SH-SY5Y (cell line): Measurements from ENCODE around the gene KLHDC1.

Experiments
- GATA2 ChIP-seq: IDR thresholded peaks from 2 replicates; pipeline ENCODE4 v1.6.1; 2011; ENCODE audit warnings: mild to moderate bottlenecking, low read depth, low read length
- GATA3 ChIP-seq: IDR thresholded peaks from 2 replicates; pipeline ENCODE4 v1.6.1; 2011; ENCODE audit warnings: low read depth, mild to moderate bottlenecking, low read length, moderate library complexity

GRCh38 chr14:49761839-49762551 lies 69.1 kb downstream of the KLHDC1 start:
- no peak for TF ChIP-seq GATA2
- no peak for TF ChIP-seq GATA3
